ENCODE measurements around the gene SRGAP1. TPM values are rescaled to one million over a fixed set of nuclear protein-coding genes. Genes with fewer than 3 reads are reported as not detected.

The SRGAP1 gene
- total and polyA plus RNA-seq, 2 of the 4 experiments (the other 2 are of a cell fraction), result 10.0 to 10.2 TPM

- POLR2A ChIA-PET (ENCODE audit: unreplicated experiment), result no interaction called here
- 85% methylated on average over 2 of the region's 10 CpGs; no CpG with 5 or more reads in 1 of the 2 experiments for WGBS, 2 experiments (ENCODE audit: extremely low coverage in 2 of 2, insufficient read length in 1 of 2)
- dilution Hi-C loops (cut with HindIII; ENCODE audit: low sequenced_read_pairs, unreplicated experiment), result no loop called here
These were observed 49.3 kb upstream of the SRGAP1 start for GRCh38 chr12:63795032-63795687.

More at GRCh38 chr12:63795032-63795687, 49.3 kb upstream of the SRGAP1 start:
- Histone ChIP-seq H2BK120ac (ENCODE audit: low read depth, low read length) (no peak overlapping the region), H3K56ac (ENCODE audit: extremely low read depth, insufficient read depth, low read length) (no peak overlapping the region), H2AK5ac (ENCODE audit: low read depth, low read length) (no peak overlapping the region), H3K14ac (replicated peaks; ENCODE audit: low read depth, low read length) (no peak overlapping the region), H4K8ac (ENCODE audit: low read depth in 2 of 2, low read length in 2 of 2) (no peak overlapping the region), H3K9me1 (ENCODE audit: insufficient read depth, low read length) (no peaks in the 10 kb centered on the region), H3K4me3 (ENCODE audit: insufficient read depth, low read depth, low read length) (no peak overlapping the region), H3K9ac (ENCODE audit: low read depth, low read length) (no peak overlapping the region), H3K36me3 (ENCODE audit: control insufficient read depth, insufficient read depth, low read length) (peaks cover 4% of the 10 kb centered on the region), H3K79me1 (ENCODE audit: low read depth in 1 of 2, low read length in 2 of 2) (no peaks in the 10 kb centered on the region), H2BK20ac (ENCODE audit: low read depth, low read length) (no peak overlapping the region), H3K4me2 (ENCODE audit: low read depth, low read length) (no peak overlapping the region), H4K5ac (ENCODE audit: low read depth, low read length) (no peak overlapping the region), H2AFZ (replicated peaks; ENCODE audit: low read length, poor library complexity) (no peak overlapping the region), H3K9me3 (ENCODE audit: control insufficient read depth, insufficient read depth, low read length) (no peaks in the 10 kb centered on the region), H2BK5ac (ENCODE audit: low read depth, low read length, poor library complexity, severe bottlenecking) (no peak overlapping the region), H3K18ac (ENCODE audit: low read depth, low read length) (no peak overlapping the region), H3K27me3 (ENCODE audit: control insufficient read depth, insufficient read depth, low read length) (no peaks in the 10 kb centered on the region), H3K27ac (ENCODE audit: insufficient read depth, low read length) (no peak overlapping the region), H3K4ac (ENCODE audit: low read depth, low read length) (no peak overlapping the region), H2BK15ac (ENCODE audit: low read depth, low read length) (no peak overlapping the region), H2AK9ac (replicated peaks; ENCODE audit: low read depth, low read length, poor library complexity) (no peak overlapping the region), H4K91ac (ENCODE audit: insufficient read depth, low read depth, low read length) (no peak overlapping the region), H3K4me1 (ENCODE audit: control insufficient read depth, insufficient read depth, low read length) (no peaks in the 10 kb centered on the region), H4K20me1 (ENCODE audit: insufficient read depth, low read length) (no peaks in the 10 kb centered on the region), H3K23ac (ENCODE audit: low read depth, low read length) (no peak overlapping the region)
- intact Hi-C loops (cut with micrococcal nuclease), result no loop called here
- ATAC-seq (ENCODE audit: low read depth), result no peak
- in situ Hi-C loops (cut with MboI; ENCODE audit: low sequenced_read_pairs), result no loop called here
- no peak for TF ChIP-seq NFE2L2 (IDR thresholded peaks at IDR 0.05; ENCODE audit: low read depth, low read length)
- TF ChIP-seq BHLHE40 (IDR thresholded peaks at IDR 0.05; ENCODE audit: low read depth, low read length), result no peak
- no peak for TF ChIP-seq MAZ (IDR thresholded peaks at IDR 0.05; ENCODE audit: borderline replicate concordance, low read depth, low read length)
- TF ChIP-seq CEBPB (IDR thresholded peaks at IDR 0.05; ENCODE audit: low read depth, low read length), result no peak
- no peak for TF ChIP-seq CTCF (conservative IDR thresholded peaks at IDR 0.05; ENCODE audit: low read depth, low read length)
- TF ChIP-seq ELK1 (IDR thresholded peaks at IDR 0.05; ENCODE audit: borderline replicate concordance, low read depth, low read length), result no peak
- no peak for TF ChIP-seq RCOR1 (IDR thresholded peaks at IDR 0.05; ENCODE audit: insufficient replicate concordance, low read length)
- no peak for TF ChIP-seq MXI1 (IDR thresholded peaks at IDR 0.05; ENCODE audit: borderline replicate concordance, low read depth, low read length)
- TF ChIP-seq MAFK (IDR thresholded peaks at IDR 0.05; ENCODE audit: low read depth, low read length), result no peak
- no peak for TF ChIP-seq RFX5 (IDR thresholded peaks at IDR 0.05; ENCODE audit: low read depth, low read length)
- no peak for TF ChIP-seq RAD21 (IDR thresholded peaks at IDR 0.05; ENCODE audit: low read length)
- TF ChIP-seq POLR2A (IDR thresholded peaks at IDR 0.05; ENCODE audit: low read depth, low read length), result no peak
- DNase-seq, result no peak
- no TSS peak for BruUV-seq (replicated peaks)
- CTCF ChIA-PET, result interaction anchor here (0.6 to 0.7 kb wide), 2 partner anchors 8 to 1141 kb away, joined by 3 read pairs; no protein-coding TSS in a partner anchor
